Measurements from ENCODE around the gene PSTPIP1.

DNA sequence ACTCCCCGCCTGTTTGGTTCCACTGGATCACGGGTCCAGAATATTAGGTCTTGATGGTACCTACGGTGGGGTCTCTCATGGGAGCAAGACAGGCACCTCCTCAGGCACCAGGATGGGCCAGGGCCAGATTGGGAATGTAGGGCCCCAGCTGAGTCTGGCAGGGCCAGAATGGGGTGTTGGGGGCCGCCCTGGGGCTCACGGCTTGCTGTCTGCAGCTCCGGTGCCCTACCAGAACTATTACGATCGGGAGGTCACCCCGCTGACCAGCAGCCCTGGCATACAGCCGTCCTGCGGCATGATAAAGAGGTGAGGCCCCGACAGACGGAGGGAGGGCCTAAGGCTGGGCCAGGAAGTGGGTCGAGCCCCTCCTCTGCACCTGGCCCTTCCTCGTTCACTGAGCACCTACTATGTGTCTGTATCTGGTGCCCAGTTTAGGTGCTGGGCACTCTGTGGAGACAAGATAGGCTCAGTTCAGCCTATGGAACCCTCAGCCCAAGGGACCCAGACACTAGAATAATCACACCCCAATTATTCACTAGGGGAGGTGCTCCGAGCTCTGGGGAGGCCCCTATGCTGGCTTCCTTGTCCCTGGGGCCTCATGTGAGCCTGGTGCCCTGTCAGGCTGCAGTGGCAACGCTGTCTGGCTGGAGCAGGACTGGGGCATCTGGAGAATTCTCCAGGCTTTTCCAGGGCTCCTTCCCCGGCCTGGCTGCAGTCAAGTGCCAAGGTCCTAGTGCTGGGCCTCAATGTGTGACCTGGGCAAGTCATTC is 37.9 kb downstream of the PSTPIP1 start:
- TF ChIP-seq, protein P1, sequence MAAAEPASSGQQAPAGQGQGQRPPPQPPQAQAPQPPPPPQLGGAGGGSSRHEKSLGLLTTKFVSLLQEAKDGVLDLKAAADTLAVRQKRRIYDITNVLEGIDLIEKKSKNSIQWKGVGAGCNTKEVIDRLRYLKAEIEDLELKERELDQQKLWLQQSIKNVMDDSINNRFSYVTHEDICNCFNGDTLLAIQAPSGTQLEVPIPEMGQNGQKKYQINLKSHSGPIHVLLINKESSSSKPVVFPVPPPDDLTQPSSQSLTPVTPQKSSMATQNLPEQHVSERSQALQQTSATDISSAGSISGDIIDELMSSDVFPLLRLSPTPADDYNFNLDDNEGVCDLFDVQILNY (CRISPR knock-in tag; IDR thresholded peaks at IDR 0.05) = no peak
- no peak for TF ChIP-seq CREM (CRISPR knock-in tag; IDR thresholded peaks at IDR 0.05)
- TF ChIP-seq, protein P2, sequence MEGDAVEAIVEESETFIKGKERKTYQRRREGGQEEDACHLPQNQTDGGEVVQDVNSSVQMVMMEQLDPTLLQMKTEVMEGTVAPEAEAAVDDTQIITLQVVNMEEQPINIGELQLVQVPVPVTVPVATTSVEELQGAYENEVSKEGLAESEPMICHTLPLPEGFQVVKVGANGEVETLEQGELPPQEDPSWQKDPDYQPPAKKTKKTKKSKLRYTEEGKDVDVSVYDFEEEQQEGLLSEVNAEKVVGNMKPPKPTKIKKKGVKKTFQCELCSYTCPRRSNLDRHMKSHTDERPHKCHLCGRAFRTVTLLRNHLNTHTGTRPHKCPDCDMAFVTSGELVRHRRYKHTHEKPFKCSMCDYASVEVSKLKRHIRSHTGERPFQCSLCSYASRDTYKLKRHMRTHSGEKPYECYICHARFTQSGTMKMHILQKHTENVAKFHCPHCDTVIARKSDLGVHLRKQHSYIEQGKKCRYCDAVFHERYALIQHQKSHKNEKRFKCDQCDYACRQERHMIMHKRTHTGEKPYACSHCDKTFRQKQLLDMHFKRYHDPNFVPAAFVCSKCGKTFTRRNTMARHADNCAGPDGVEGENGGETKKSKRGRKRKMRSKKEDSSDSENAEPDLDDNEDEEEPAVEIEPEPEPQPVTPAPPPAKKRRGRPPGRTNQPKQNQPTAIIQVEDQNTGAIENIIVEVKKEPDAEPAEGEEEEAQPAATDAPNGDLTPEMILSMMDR (IDR thresholded peaks at IDR 0.05) = no peak
- TF ChIP-seq GRHL2 (CRISPR knock-in tag; IDR thresholded peaks at IDR 0.05; ENCODE audit: insufficient replicate concordance, severe bottlenecking) = no peak
- TF ChIP-seq, protein P3, sequence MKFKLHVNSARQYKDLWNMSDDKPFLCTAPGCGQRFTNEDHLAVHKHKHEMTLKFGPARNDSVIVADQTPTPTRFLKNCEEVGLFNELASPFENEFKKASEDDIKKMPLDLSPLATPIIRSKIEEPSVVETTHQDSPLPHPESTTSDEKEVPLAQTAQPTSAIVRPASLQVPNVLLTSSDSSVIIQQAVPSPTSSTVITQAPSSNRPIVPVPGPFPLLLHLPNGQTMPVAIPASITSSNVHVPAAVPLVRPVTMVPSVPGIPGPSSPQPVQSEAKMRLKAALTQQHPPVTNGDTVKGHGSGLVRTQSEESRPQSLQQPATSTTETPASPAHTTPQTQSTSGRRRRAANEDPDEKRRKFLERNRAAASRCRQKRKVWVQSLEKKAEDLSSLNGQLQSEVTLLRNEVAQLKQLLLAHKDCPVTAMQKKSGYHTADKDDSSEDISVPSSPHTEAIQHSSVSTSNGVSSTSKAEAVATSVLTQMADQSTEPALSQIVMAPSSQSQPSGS (CRISPR knock-in tag; IDR thresholded peaks at IDR 0.05; ENCODE audit: borderline replicate concordance, low read depth) = no peak
- TF ChIP-seq, protein P4, sequence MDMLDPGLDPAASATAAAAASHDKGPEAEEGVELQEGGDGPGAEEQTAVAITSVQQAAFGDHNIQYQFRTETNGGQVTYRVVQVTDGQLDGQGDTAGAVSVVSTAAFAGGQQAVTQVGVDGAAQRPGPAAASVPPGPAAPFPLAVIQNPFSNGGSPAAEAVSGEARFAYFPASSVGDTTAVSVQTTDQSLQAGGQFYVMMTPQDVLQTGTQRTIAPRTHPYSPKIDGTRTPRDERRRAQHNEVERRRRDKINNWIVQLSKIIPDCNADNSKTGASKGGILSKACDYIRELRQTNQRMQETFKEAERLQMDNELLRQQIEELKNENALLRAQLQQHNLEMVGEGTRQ (CRISPR knock-in tag; IDR thresholded peaks at IDR 0.05) = no peak
- TF ChIP-seq ATF1 (CRISPR knock-in tag; IDR thresholded peaks at IDR 0.05) = no peak
- no peak for TF ChIP-seq ZBTB21 (CRISPR knock-in tag; IDR thresholded peaks at IDR 0.05; ENCODE audit: borderline replicate concordance)

All from WTC11 (cell line).